ENCODE measurements around the gene FOLR1.
"Not testable (repeated sequence)": the region's sequence is repeated elsewhere in the genome, so short reads cannot be mapped to it uniquely, and the experiment has no call there.

The FOLR1 gene

DNA sequence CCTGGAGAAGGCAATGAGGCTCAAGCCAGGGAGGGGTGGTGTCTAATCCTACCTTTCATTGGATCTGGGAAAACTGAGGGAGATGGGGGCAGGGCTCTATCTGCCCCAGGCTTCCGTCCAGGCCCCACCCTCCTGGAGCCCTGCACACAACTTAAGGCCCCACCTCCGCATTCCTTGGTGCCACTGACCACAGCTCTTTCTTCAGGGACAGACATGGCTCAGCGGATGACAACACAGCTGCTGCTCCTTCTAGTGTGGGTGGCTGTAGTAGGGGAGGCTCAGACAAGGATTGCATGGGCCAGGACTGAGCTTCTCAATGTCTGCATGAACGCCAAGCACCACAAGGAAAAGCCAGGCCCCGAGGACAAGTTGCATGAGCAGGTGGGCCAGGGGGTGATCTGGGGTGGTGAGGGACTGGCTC lies at the start of gene FOLR1:
FOLR1 (plus strand) TSS at position 180 of the 421 bp plus-strand sequence; CDS start at position 214, 34 bp downstream.
- no peak for DNase-seq

DNA sequence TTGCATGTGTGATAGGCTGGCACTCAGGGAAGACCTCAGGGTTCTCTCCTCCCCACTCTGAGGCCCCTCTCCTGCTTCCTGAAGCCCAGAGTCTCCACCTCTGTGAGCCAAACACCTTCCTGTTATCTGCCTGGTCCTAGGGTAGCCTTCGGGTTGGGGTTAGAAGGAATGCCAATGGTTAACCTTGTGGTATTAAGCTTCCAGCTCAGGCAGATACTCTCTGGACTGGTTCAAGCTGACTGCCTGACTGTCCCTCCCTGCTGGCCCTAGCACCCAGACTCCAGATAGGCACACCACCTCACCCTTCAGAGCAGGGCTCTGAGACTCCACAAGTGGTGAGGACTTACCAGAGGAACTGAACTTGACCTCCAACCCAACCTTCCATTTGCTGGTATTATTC lies 49.4 kb upstream of the FOLR1 start:
- DNase-seq, result not testable (repeated sequence)

DNA sequence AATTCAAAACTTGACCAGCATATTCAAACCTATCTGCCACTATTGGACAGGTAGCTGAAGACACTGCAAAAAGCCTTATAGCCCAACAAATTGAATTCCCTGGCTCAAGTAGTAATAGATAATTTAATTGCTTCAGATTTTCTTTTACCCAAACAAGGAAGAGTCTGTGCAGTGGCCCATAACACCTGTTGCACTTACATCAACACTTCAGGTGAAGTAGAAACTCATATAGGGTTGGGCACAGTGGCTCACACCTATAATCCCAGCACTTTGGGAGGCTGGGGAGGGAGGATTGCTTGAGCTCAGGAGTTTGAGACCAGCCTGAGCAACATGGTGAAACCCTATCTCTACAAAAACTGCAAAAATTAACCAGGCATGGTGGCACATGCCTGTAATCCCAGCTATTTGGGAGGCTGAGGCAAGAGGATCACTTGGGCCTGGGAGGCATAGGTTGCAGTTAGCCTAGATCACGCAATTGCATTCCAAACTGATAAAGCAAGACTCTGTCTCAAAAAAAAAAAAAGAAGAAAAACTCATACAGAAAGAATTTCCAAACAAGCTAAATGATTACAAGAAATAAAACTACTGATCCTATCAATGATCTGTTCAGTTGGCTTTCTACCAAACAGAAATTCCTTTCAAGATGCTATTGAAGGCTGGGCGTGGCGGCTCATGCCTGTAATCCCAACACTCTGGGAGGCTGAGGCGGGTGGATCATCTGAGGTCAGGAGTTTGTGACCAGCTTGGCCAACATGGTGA lies 47.0 kb upstream of the FOLR1 start:
- no peak for DNase-seq

DNA sequence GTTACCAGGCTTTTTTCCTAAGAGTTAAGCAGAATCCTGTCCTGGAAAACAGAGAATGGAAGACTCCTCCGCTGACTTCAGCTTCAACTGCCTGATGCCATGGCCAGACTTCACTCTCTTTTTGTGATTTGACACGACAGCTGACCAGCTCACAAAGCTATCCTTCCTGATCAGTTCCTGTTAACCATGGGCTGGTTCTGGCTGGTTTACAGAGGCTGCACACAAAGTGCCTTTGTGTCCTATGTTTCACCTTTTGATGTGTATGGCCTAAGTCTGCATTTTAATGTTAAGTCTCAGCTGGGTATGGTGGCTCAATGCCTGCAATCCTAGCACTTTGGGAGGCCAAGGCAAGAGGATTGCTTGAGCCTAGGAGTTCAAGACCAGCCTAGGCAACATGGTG lies 45.3 kb upstream of the FOLR1 start:
- DNase-seq, result no peak

DNA sequence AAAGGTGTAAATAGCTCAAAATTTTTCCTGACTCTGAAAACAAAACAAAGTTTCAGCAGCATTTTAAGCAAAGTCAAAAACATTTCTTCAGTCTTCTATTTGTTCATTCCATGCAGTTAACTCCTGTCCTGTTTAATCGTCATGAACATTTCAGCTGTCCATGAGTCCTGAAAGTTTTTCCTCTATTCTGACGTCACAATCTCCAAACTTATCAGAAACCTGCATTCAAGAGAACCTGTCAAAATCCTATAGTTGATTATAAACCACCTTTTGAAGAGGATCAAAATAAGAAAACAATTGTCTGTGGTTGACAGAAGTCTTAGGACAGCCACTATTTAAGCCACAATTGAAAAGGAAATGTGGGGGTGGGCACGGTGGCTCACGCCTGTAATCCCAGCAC lies 41.1 kb upstream of the FOLR1 start:
- no peak for DNase-seq

DNA sequence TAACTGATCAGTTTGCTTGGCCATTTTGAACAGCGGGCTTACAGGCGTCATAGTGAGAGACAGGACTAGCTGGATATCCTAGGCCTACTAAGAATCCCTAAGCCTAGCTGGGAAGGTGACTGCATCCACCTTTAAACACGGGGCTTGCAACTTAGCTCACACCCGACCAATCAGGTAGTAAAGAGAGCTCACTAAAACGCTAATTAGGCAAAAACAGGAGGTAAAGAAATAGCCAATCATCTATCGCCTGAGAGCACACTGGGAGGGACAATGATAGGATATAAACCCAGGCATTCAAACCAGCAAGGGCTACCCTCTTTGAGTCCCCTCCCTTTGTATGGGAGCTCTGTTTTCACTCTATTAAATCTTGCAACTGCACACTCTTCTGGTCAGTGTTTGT lies 38.1 kb upstream of the FOLR1 start:
- not testable (repeated sequence) for DNase-seq

DNA sequence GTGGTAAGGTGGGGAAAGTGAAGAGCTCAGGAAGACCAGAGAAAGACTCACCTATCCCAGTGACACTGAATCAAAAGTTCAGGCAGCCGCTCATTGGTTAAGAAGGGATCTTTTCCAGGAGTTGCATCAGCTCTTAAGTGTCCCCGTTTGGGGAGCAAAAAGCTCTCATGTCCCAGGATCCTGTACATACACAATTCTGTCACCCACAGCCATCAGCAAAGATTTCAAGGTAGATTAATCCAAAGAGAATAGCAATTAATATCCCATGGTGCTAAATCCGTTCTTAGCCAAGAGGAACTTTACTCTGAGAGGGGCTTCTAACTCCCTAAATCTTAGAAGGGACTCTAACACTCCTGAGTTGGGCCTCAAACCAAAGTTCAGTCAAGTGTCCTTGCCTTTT lies 37.1 kb upstream of the FOLR1 start:
- DNase-seq, result no peak

DNA sequence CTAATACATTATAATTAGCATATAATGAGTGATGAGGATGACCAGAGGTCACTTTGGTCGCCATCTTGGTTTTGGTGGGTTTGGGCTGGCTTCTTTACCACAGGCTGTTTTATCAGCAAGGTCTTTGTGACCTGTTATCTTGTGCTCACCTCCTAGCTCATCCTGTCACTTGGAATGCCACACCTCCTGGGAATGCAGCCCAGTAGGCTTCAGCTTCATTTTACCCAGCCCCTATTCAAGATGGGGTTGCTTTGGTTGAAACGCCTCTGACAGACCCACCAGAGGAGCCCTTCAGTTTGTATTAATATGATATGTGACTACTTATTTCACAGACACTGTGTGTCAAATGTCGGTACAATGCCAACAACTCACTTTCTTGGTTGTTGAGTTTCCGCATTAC lies 36.2 kb upstream of the FOLR1 start:
- no peak for DNase-seq

DNA sequence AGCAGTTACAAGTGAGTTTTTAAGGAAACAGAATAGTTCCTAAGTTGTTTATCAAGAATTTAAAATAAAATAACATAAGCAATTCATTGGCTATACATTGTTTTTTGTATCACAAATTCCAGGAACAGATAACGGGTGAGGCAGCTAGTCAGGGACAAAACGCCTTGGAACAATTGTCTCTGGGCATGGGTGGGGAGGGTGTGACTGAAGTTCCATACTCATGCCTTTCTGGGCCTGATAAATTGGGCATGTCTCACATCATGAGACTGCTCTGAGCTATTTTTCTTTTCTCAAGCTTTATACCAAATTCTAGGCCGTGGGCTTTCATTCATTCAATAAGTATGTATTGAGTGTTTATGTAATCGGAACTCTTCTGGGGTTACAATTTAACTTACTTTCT lies 34.8 kb upstream of the FOLR1 start:
- no peak for DNase-seq

DNA sequence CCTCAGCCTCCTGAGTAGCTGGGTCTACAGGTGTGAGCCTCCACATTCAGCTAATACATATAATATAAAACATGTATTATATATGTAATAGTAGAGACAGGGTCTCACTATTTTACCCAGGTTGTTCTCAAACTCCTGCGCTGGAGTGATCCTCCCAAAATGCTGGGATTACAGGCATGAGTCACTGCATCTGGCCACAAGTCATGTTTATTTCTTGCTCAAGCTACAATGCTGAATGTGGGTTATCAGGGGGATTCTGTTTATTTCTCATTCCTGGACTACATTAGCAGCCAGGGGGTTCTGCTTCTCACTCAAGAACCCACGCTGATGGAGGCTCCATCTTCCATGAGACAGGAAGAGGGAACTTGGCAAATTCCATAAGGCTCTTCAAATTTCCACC lies 31.6 kb upstream of the FOLR1 start:
- DNase-seq, result no peak

DNA sequence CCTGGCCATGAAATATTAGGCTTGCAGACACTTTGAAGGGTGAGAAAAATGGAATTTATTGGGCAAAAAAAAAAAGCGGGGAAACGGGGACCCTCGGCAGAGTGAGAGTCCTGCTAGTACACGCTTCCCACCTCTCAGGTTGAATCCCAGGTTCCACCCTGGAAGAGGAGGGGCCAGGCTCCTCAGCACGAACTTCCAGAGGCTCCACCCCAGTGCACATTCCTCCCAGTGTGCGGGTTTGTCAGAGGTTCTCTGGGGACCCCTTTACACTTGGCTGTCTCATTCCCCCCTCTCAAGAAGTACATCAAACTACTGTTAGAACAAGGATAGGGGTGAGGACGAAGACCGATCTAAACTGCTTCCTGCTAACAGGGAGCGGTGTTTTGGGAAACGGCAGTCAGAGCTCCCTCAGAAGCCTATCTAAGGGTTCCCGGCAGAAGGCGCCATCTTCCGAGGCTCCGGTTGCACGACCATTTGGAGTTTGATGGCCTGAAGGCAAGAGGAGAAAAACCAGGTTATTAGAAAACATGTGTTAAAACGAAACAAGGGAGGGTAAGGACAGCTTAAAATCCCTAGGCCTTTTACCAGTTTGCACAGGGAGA lies 28.9 kb upstream of the FOLR1 start:
- DNase-seq, result no peak

DNA sequence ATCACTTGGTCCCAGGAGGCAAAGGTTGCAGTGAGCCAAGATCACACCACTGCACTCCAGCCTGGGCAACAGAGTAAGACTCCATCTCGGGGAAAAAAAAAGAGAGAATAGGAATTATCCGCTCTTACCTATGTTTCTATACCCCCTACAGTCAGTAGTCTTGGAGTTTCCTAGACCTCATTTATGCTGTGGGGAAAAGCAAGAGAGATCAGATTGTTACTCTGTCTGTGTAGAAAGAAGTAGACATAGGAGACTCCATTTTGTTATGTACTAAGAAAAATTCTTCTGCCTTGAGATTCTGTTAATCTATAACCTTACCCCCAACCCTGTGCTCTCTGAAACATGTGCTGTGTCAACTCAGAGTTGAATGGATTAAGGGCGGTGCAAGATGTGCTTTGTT lies 27.8 kb upstream of the FOLR1 start:
- not testable (repeated sequence) for DNase-seq

DNA sequence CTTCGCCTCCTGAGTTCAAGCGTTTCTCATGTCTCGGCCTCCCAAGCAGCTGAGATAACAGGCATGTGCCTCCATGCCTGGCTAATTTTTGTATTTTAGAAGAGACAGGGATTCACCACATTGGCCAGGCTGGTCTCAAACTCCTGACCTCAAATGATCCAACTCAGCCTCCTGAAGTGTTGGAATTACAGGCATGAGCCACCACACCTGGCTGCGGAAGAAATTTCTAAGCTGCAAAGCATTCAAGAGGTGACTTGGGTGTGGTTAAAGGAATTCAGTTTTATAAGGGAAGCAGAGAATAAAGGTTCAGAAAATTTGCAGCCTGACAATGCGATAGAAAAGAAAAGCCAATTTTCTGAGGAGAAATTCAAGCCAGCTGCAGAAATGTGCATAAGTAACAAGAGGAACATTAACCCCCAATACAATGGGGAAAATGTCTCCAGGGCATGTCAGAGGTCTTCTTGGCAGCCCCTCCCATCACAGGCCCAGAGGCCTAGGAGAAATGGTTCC lies 22.8 kb upstream of the FOLR1 start:
- DNase-seq, result not testable (repeated sequence)

DNA sequence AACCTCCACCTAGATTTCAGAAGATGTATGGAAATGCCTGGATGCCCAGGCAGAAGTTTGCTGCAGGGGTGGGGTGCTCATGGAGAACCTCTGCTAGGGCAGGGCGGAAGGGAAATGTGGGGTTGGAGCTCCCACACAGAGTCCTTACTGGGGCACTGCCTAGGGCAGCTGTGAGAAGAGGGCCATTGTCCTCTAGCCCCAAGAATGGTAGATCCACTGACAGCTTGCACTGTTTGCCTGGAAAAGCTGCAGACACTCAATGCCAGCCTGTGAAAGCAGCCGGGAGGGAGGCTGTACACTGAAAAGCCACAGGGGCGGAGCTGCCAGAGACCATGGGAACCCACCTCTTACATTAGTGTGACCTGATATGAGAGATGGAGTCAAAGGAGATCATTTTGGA lies 22.2 kb upstream of the FOLR1 start:
- not testable (repeated sequence) for DNase-seq

DNA sequence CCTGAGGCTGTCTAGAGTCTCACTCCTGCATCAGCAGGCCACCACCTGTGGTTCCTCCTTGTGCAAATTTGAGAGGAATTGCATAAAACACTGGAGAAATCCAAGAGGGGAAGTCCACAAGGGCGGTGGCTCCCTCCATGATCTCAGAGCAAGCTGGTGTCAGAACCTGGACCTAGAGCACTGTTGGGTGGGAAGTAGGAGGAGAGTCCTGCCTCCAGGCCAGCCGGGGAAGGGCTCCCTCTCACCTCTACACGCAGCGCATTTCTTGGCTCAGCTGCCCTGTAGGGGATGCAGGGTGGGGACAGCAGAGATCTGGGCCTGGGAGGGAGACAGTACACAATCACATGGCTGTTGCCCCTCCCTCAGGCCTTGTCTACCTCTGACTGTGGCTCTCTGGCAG lies 19.9 kb upstream of the FOLR1 start:
- DNase-seq, result not testable (repeated sequence)

DNA sequence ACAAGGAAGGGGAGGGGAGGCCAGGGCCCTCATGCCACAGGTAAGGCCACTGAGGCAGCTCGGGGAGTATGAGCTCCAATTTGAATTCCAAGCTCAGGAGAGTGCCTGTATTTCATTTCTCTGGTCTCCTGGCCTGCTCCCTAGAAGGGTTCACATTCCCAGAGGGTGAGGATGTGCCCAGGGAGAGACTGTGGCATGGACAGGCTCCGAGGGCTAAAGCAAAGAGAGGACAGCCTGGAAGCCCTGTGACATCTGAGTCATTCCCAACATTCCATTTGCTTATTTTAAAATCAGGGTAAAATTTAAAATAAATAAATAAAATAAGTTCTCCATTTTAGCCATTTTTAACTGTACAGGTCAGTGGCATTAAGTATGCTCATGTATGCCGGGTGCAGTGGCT lies 18.6 kb upstream of the FOLR1 start:
- DNase-seq, result no peak

DNA sequence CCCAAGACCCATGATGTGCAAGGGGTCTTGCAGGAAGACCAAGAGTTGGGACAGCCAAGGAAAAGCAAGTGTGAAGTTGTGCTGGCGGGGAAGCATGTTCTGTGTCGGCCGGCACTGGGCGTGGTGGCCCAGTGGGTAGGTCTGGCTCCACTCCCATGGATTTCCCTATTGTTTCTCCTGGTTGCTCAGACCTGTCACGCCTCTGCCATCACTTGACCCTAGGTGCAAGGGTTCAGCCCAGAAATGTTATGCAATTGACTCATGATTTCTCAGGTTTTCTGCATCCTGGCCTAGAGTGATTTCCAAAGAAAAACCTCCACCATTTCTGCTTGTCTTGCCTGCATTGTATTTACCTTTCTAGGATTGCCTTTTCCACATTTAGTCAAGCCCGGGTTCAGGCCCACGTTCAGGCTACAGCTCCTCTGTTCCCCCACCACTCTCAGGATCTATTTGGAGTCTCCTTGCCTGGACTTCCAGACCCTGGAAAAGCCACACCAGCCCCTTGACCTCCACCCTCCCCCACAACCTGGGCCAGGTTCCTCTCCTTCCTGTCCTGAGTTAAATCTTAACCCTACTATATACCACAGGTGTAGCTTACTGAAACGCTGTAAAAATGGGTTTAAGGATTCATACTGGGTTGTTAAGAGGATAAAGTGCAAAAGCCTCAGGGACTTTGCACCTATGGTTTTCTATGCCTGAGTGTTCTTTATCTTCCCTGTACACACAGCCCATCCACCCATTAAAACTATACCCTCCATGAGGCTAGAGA lies 17.5 kb upstream of the FOLR1 start:
- no peak for DNase-seq

DNA sequence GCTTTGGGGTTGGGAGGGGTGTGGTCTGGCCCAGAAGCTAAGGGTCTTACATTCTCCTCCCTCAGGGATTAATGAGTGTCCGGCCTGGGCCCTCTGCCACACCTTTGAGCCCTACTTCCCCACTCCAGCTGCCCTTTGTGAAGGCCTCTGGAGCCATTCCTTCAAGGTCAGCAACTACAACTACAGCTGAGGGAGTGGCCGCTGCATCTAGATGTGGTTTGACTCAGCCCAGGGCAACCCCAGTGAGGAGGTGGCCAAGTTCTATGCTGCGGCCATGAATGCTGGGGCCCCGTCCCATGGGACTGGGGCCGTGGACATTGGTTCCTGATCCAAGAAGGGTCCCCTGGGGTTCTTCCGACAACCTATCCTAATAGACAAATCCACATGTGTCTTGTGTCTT lies 14.3 kb upstream of the FOLR1 start:
- no peak for DNase-seq

DNA sequence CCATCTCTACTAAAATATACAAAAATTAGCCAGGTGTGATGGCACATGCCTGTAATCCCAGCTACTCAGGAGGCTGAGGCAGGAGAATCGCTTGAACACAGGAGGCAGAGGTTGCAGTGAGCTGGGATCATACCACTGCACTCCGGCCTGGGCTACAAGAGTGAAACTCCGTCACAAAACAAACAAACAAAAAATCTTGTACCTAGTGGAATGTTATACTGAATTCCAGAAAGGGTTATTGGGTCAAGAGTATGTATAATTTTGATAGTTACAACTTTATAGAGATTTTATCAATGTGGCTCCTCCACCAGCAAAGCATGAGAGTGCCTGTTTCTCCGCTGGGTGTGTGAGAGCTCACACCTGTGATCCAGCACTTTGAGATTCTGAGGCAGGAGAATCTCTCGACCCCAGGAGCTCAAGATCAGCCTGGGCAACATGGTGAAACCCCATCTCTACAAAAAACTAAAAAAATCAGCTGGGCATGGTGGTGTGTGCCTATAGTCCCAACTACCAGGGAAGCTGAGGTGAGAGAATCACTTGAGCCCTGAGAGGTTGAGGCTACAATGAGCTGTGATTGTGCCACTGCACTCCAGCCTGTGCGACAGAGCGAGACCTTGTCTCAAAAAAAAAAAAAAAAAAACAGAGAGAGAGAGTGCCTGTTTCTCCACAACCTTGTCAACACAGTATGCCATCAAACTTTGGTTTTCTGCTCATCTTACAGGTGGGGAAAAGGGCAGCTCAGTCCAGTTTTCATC lies 12.7 kb upstream of the FOLR1 start:
- no peak for DNase-seq

DNA sequence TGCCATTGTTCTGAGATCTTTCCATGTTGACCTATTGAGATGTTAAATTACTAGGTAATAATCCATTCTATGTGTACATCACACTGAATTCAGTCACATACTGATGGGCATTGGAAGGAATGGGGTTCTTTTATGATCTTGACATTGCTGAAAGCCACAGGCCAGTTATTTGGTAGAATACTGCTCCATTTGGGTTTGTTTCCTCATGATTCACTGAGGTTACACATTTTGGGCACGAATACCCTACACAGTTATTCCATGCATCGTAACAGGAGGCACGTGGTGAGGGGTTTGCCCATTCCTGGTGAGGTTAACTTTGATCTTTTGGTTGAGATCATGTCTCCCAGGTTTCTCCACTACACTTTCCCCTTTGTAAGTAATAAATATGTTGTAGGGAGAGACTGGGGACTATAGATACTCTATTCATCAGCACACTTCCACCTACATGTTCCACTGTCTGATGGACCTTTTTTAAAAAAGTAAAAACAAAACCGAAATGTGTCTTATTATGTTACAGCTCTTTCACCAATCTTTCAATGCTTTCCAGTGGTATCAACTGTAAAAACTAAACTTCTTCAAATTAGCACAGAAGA lies 12.0 kb upstream of the FOLR1 start:
- no peak for DNase-seq

DNA sequence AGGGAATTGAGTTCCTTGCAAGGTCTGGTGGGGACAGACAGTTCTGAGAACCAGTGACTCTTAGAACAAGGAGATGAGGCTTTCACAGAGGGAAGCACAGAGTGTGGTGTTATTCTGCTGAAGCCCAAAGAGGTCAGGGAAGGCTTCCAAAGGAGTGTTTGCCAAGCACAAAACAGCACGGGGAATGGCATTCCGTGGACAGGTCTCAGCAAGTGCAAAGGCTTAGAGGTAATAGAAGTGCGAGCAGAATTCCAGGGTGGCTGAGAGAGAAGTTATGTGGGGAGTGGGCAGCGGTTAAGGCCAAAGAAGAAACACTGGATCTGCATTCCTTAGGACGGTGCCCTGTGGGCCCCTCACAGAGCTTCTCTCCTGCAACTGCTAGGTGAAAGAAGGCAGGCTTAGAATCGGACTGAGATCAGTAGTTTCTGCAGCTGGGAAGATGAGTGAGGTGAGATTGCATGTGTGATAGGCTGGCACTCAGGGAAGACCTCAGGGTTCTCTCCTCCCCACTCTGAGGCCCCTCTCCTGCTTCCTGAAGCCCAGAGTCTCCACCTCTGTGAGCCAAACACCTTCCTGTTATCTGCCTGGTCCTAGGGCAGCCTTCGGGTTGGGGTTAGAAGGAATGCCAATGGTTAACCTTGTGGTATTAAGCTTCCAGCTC lies 10.9 kb upstream of the FOLR1 start:
- not testable (repeated sequence) for DNase-seq

DNA sequence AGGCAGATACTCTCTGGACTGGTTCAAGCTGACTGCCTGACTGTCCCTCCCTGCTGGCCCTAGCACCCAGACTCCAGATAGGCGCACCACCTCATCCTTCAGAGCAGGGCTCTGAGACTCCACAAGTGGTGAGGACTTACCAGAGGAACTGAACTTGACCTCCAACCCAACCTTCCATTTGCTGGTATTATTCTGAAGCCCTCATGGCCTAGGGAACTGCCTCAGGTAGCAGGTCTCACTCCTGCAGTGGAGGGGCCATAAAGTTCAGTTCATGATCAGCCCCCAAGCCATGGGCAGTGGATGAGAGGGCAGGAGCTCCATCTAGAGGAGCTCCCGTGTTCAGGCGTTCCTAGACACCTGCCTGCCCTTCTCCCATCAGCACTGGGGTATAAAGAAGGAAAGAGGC lies 10.4 kb upstream of the FOLR1 start:
- DNase-seq, result not testable (repeated sequence)
